ENCODE data around the gene GGA2.
A peak's percentile ranks its signal among the peaks of the same experiment; 100 is the strongest.
"Not testable (repeated sequence)": the region's sequence is repeated elsewhere in the genome, so short reads cannot be mapped to it uniquely, and the experiment has no call there.

Gene GGA2, protein sequence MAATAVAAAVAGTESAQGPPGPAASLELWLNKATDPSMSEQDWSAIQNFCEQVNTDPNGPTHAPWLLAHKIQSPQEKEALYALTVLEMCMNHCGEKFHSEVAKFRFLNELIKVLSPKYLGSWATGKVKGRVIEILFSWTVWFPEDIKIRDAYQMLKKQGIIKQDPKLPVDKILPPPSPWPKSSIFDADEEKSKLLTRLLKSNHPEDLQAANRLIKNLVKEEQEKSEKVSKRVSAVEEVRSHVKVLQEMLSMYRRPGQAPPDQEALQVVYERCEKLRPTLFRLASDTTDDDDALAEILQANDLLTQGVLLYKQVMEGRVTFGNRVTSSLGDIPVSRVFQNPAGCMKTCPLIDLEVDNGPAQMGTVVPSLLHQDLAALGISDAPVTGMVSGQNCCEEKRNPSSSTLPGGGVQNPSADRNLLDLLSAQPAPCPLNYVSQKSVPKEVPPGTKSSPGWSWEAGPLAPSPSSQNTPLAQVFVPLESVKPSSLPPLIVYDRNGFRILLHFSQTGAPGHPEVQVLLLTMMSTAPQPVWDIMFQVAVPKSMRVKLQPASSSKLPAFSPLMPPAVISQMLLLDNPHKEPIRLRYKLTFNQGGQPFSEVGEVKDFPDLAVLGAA

DNA sequence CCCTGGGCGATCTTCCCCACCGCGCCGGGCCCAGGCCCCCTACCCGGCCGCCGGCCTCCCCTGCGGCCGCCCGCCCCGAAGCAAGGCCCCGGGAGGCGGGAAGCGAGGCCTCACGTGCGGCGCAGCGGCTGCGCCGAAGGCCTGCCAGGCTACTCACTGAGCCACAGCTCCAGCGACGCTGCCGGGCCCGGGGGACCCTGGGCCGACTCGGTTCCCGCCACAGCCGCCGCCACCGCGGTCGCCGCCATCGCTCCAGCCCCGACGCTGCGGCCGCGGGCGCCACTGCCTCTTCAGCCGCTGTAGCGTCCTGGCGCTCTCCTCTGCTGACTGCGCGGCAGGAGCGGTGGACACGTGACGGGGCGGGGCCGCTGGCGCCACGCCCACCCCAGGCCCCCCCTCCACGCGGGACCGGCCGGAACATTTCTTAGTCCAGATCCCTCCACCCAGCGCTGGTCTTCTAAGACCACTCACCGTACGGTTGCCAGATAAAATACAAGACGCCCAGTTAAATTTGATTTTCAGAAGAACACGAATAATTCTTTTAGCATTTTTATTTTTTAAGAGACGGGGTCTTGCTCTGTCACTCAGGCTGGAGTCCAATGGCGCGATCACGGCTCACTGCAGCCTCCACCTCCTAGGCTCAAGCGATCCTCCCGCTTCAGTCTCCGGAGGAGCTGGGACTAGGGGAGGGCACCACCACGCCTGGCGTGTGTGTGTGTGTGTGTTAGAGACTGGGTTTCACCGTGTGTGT is at the start of gene GGA2:
Gene GGA2, minus strand, starts transcription at position 331 of the 751 bp plus-strand sequence. Its CDS starts 83 bp downstream, at position 248.
- peak; percentile 60 to 73 (median 64) for DNase-seq (ENCODE audit: low read depth in 3 of 3)

DNA sequence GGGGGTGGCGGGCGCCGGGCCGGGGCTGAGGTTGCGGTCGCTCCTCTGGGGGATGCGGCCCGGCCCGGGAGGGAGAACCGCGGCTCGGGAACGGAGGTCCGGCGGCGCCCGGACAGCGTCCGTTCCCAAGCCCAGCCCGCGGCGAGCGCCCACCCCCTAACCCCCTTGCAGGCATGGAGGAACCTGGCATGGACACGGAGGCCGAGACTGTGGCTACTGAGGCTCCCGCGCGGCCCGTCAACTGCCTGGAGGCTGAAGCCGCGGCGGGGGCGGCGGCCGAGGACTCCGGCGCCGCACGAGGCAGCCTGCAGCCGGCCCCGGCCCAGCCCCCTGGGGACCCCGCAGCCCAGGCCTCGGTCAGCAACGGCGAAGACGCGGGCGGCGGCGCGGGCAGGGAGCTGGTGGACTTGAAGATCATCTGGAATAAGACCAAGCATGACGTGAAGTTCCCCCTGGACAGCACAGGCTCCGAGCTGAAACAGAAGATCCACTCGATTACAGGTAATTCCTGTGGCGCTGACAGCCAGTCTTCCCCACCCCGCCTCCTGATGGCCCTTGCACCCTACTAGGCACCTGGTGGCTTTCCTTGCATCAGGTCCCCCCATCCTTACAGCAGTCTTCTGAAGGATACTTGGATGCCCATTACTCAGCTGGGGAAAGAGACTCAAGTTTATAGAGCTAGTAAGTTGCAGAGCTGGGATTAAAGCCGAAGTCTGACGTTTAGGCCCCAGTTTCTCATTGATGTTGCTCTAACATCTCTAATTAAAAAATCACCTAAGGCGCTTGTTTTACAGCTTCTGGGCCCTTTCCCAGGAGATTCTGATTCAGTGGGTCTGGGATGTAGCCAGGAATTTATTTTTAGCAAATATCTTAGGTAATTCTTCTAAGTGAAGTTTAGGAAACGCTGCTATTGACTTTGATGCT is 47.7 kb upstream of the GGA2 start:
- no peak for DNase-seq (ENCODE audit: low read depth in 3 of 3)

DNA sequence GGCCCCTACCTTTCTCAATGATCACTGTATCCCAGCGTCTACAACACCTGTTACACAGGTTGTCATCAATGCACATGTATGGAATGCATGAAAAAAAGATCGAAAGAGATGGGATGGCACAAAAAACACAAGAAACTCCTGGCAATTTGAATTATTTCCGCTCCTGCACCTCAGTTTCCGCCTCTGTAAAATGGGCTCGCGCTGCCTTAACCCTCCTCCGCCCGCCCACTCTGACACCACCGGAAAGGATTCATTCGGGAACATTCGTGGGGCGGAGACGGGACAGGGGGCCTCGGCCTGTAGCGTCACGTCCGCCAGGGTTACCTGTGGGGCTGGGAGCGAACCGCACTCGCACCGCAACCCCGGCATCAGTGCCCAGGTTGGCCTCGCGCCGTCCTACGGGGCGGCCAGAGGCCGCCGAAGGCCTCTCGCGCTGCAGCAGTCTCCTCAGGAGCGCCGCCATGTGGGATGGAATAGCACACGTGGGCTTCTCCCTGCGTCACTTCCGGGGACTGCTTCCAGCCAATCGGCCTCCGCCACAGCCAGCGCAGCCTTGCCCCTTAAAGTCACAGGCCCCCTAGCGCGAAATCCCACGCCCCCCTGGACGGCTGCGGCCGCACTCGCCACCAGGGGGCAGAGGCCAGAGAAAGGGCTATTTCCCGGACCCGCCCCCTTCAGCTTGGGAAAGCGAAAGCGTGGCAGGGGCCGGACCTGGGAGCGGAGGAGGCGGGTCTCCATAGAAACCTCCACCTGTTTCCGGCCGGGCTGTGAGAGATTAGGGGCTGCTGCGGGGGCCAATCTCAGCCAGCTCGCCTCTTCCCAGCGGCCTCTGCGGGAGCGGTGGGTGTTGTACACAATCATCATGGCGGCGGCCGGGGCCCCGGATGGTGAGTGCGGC is 46.8 kb upstream of the GGA2 start, which contains the start of the genes EARS2 and UBFD1:
Gene EARS2, minus strand, starts transcription at position 470 of the 898 bp plus-strand sequence. Its CDS starts 7 bp downstream, at position 463.
Gene UBFD1, plus strand, starts transcription at position 847 of the 898 bp plus-strand sequence. Its CDS starts 16 bp downstream, at position 863.
- DNase-seq (ENCODE audit: low read depth in 3 of 3) = peak; percentile 93 to 96 (median 95)

DNA sequence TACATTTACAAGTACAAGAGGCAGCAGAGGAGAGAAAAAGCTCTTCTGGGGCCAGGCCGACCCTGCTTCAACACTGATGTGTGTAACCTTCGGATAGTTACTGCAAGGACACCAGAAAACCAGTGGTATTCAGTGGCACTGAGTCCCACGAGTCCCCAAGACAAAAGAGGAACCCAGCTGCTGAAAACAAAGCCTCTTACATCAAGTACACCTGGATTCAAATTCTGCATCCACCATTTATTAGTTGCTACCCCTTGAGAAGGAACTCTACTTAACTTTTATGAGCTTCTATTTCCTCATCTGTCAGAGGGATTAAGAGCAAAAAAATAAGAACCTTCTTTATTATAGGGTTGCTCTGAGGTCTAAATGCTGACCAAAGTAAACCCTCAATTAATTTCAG is 44.2 kb upstream of the GGA2 start:
- no peak for DNase-seq (ENCODE audit: low read depth in 3 of 3)

DNA sequence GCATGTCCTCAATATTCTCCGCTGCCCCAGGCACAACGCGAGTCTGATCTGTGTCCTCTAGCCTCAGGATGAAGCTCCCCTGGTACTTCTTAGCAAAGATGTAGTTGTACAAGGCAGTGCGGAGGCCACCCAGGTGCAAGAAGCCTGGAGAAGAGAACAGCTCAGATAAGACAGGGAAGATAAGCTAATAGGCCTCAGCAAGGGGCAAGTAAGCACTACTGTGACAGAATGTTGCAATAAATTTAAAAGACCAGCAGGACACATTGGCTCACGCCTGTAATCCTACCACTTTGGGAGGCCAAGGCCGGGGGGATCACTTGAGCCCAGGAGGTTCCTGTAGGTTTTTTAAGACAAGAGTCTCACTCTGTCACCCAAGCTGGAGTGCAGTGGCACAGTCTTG is 41.9 kb upstream of the GGA2 start:
- no peak for DNase-seq (ENCODE audit: low read depth in 3 of 3)

DNA sequence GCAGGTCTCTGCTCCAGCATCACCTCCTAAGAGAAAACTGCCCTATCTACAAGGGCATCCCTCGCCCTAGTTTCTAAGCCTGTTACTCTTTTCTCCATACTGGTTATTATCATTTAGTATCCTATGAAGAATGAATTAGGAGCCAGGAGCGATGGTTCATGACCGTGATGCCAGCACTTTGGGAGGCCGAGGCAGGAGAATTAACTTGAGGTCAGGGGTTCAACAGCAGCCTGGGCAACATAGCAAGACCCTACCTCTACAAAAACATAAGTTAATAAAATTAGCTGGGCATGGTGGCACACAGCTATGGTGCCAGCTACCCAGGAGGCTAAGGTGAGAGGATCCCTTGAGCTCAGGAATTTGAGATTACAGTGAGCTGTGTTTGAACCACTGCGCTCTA is 39.6 kb upstream of the GGA2 start:
- no peak for DNase-seq (ENCODE audit: low read depth in 3 of 3)

DNA sequence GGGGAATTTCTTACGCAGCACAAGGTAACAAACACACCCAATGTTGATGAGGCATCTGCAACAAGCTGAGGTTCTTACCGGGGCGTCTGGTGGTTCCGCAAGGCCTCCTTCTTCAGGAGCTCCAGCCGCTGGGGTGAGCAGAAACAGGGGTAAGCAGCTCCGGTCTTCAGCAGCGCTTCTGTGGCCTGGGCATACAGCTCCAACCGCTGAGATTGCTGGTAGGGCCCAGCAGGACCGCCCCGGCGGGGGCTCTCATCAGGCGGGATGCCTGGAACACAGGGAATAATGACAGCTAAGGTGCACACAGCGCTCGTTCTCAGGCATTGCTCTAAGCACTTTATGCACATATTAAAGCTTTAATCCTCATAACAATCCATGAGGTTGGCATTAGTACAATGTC is 34.1 kb upstream of the GGA2 start:
- DNase-seq (ENCODE audit: low read depth in 3 of 3) = no peak

DNA sequence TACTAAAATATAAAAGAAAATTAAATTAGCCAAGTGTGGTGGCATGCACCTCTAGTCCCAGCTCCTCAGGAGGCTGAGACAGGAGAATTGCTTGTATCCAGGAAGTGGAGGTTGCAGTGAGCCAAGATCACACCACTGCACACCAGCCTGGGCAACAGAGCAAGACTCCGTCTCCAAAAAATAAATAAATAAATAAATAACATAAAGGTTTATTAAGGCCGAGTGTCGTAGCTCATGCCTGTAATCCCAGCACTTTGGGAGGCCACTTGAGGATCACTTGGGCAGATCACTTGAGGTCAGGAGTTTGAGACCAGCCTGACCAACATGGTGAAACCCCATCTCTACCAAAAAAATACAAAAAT is 30.5 kb upstream of the GGA2 start:
- DNase-seq (ENCODE audit: low read depth in 3 of 3) = not testable (repeated sequence)

DNA sequence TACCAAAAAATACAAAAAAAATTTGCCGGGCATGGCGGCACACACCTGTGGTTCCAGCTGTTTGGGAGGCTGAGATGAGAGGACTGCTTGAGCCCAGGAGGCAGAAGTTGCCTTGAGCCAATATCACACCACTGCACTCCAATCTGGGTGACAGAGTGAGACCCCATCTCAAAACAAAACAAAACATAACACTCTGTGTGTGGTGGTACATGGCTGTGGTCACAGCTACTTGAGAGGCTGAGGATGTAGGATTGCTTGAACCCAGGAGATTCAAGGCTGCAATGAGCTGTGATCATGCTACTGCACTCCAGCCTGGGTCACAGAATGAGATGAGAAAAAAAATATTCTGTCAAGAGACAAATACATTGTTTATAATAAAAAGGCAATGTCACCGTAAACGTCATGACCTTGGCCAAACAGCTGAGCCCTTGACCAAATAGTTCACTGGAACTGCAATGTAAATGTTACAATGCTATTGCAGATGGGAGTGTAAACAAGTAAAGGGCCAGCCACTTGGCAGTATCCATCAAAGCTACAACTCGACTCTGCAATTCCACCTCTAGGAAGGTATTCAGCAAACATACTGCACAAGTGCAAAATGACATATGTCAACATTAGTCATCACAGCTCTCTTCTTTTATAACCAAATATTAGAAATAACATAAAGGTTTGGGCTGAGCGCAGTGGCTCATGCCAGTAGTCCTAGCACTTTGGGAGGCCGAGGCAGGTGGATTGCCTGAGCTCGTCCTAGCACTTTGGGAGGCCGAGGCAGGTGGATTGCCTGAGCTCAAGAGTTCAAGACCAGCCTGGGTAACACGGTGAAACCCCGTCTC is 29.9 kb upstream of the GGA2 start:
- no peak for DNase-seq (ENCODE audit: low read depth in 3 of 3)

DNA sequence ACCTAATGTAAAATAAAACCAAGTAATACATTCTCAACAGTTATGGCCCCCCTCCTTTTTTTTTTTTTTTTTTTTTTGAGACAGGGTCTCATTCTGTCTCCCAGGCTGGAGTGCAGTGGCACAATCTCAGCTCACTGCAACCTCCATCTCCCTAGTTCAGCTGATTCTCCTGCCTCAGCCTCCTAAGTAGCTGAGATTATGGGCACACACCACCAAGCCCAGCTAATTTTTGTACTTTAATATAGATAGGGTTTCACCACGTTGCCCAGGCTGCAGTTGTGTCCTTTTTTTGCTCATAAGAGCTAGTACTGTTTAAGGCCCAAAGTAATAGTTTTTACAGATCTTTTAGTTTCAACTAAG is 28.6 kb upstream of the GGA2 start:
- no peak for DNase-seq (ENCODE audit: low read depth in 3 of 3)

DNA sequence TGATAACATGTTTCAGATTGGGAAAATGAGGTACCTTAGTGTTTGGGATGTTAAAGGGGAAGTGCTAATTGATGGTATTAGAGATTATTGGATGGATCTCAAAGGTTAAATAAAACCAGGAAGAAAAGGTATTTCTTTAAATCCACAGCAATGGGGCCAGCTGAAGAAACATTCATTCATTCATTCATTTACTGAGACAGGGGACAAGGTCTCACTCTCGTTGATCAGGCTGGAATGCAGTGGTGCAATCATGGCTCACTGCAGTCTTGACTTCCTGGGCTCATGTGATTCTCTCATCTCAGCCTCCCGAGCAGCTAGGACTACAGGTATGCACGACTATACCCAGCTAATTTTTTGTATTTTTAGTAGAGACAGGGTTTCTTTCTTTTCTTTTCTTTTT is 27.1 kb upstream of the GGA2 start:
- DNase-seq (ENCODE audit: low read depth in 3 of 3) = no peak

DNA sequence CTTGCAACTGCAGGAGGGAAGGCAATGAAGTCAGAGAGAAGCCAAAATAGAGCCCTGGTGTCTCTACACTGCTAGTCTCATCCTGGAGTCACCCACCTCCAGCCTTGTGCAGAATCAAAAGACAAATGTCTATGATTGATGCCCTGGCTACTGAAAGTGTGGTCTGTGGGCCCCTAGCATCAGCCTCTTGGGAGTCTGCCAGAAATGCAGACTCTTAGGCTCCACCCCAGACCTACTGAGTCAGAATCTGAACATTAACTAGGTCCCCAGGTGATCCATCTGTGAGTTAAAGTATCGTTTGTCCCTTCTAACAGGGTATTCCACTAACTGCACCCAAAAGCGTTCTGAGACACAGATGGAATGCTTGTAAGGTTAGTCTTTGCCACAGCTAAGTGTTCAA is 25.6 kb upstream of the GGA2 start:
- no peak for DNase-seq (ENCODE audit: low read depth in 3 of 3)

DNA sequence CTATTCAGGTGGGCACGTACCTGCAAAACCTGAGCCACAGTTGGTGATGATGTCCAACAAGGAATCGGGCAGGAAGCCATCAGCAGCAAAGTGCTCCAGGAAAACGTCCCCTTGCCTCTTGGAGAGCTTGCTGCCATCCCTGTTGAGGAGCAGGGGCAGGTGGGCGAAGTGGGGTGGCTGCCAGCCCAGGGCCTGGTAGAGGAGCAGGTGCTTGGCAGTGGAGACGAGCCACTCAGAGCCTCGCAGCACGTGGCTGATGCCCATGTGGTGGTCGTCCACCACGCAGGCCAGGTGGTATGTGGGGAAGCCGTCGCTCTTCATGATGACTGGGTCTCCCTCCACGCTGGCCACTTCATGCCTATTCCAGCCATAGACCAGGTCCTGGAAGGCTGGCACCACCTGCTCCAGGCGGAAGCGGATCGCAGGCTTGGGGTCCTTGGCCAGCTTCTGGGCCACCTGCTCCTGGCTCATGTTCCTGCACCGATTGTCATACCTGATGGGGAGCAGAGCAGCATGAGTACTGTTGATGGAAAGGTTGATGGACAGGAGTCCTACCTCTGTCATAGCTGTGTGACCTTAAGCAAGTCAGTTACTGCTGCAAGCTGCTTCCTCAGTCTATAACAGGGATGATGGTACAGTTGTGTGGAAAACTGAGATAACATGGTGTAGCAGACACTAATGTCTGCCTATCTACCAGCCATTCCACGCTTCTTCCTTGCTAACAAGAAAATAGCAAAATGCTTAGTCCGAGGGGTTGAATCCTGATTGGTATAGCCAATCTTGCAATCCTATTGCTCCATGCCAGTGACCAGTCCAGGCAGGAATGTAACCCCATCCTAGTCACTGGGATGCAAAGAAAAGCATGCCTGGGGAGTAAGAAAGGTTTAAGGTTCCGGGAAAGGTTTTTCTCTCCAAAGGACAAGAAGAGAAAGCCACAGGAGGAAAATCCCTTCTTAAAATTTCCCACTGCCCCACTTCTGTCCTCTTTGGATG is 24.9 kb upstream of the GGA2 start:
- no peak for DNase-seq (ENCODE audit: low read depth in 3 of 3)

DNA sequence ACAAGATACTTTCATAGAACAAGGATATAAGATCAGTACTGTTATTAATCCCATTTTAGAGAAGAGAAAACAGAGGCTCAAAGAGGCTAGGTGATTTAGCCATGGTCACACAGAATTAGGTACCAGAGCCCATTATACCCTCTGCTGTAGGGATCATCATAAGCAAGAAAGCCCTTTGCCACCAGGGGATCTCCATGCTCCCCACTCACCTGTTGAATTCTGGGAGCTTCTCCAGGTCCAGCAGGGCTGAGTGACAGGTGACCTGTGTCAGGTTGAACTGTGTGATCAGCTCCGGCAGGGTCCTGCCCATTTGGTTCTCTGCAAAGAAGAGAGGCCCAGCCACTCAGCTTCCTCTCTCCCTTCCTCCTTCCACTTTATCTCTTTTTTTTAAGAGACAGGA is 22.2 kb upstream of the GGA2 start:
- DNase-seq (ENCODE audit: low read depth in 3 of 3) = no peak

DNA sequence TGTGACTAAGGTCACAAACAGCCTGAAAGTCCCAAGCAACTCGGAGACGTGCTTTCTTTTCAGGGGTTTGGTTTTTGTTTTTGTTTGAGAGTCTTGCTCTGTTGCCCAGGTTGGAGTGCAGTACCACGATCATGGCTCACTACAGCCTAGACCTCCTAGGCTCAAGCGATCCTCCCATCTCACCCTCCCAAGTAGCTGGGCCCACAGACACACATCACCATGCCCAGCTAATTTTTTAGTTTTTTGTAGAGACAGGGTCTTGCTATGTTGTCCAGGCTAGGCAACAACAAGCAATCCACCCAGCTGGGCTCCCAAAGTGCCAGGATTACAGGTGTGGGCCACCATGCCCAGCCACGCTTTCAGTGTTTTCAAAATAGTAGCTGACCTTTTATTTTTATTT is 19.8 kb upstream of the GGA2 start:
- no peak for DNase-seq (ENCODE audit: low read depth in 3 of 3)

DNA sequence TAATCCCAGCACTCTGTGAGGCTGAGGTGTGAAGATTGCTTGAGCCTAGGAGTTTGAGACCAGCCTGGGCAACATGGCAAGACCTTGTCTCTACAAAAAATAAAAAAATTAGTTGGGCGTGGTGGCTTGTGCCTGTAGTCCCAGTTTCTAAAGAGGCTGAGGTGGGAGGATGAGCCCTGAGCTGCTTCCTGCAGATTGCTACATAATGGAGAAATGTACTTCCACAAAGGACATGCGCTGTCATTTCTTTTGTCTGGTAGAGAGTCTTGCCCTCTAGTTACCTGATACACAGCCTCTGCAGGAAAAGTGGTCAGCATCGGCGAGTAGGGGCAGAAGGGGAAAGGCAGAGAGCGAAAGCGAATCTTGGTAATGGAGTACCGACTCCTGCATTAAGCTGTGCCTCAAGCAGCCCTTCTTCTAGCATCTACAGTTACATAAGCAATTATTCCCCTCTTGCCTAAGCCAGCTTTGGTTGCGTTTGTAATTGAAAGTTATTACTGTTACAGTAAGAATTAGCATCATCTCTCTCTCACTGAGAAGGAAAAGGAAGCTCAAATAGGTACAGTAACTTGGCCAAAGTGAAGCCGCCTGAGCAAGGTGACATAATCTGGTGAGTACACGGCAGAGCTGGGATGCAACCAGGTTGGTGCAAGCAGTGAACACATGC is 18.5 kb upstream of the GGA2 start:
- no peak for DNase-seq (ENCODE audit: low read depth in 3 of 3)

DNA sequence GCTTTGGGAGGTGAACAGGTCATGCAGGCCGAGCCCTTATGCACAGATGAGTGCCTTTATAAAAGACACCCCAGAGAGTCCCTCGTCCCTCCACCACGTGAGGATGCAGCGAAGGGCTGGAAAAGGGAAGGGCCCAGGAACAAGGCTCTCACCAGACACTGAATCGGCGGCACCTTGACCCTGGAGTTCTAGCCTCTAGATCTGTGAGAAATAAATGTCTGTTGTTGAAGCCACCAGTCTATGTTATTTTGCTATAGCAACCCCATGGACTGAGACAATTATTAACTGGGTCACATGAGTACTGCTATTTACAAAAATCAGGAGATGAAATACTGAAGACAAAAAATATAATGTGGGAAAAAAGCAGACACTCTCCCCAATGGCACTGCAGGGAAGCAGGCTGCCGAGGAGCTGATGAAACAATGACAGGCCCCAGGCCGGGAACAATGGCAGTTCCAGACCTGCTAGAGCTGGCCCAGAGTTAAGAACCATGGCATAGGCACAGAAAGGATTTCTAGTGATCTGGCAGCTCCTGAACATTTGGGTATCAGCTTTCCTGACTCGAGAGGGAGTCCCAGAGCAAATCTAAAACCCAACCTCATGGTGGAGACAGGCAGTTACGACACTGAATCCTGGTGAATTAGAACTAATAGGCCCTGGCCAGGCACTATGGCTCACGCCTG is 17.8 kb upstream of the GGA2 start:
- no peak for DNase-seq (ENCODE audit: low read depth in 3 of 3)
